Mesothelial cell of epicardium (in vitro differentiated cells): Measurements from ENCODE around the gene HMCN1. TPM values are rescaled to one million over a fixed set of nuclear protein-coding genes. Genes with fewer than 3 reads are reported as not detected.

Experiments
- DNase-seq, 2 experiments: peaks; one replicate each; pipeline ENCODE4 v3.0.0; 2021; ENCODE audit warnings: low spot score in 2 of 2; ENCODE audit not compliant: unreplicated experiment in 2 of 2
- H3K27ac Mint-ChIP-seq: 2 replicates; pipeline ENCODE4 v1.8.0; 2021; ENCODE audit warnings: mixed read lengths
- H3K27me3 Mint-ChIP-seq: 2 replicates; pipeline ENCODE4 v1.8.0; 2021; ENCODE audit warnings: low read depth, mixed read lengths
- H3K36me3 Mint-ChIP-seq: 2 replicates; pipeline ENCODE4 v1.8.0; 2021; ENCODE audit warnings: mixed read lengths
- H3K4me1 Mint-ChIP-seq: 2 replicates; pipeline ENCODE4 v1.8.0; 2021; ENCODE audit warnings: mixed read lengths
- H3K4me3 Mint-ChIP-seq: 2 replicates; pipeline ENCODE4 v1.8.0; 2021; ENCODE audit warnings: mild to moderate bottlenecking, moderate library complexity, mixed read lengths
- H3K9me3 Mint-ChIP-seq: 2 replicates; pipeline ENCODE4 v1.8.0; 2021; ENCODE audit warnings: mixed read lengths
- total RNA-seq: library from RNA; stranded (reverse); gene quantifications from 3 replicates; pipeline ENCODE4 v1.2.1, GENCODE V29; 2021
- TF ChIP-seq, protein P1 (sequence below): fragments of 200-600 bp; sonication (generic); IDR thresholded peaks from one replicate; pipeline ENCODE4 v1.5.0; 2021; ENCODE audit warnings: antibody characterized with exemption; ENCODE audit not compliant: unreplicated experiment

The HMCN1 gene
- total RNA-seq: 45.5 to 48.8 TPM (median 46.4 TPM) in 3 replicates

DNA sequence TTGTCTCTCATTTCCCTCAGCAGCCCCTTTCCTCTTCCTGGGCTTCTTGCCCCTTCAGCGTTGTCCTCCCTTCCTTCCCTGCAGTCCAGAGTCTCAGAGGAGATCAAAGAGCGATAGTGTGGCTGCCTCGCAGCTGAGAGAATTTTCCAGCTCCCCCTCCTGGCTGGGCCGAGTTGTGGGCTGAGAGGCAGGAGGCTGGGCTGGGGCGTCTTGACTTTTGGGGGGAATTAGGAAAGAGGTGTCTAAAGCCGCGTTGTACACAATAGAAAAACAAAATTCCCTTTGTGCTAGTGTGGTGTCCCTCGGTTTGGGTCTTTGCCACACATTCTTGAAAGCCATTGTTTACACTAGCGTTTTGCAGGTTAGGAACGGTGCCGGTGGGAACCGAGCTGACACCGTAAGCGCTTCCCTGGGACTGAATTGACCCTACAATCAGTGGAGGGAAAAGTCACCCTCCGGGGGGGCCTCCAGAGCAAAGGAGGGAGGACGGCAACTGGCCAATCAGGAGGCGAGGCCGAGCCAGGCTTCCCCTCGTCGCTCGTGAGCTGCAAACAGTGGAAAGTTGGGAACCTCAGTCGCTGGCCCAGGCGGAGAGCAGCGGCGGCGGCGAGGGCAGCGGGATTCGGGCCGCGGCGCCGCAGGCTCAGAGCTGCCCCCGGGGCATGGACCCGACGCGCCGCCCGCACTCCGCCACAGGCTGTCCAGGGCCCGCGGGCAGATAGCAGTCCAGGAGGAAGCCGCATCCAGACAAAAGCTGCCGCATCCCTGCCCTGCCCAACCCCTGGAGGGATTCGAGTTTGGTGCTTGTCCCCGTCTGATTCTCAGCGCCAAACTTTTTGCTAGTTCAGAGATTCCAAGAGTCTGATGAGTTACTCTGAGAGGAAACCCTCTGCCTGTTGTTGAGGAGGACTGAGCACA is at the start of gene HMCN1:
HMCN1 (plus strand) TSS at position 574 of the 918 bp plus-strand sequence. CDS start 389 bp downstream, outside the sequence.
- Mint-ChIP-seq H3K27ac (peak within 1 kb of the TSS; percentile 87), H3K27me3 (no peaks in the 10 kb centered on the region), H3K4me3 (peak within 1 kb of the TSS; percentile 78), H3K4me1 (peaks cover 31% of the 10 kb centered on the region), H3K36me3 (peaks cover 8% of the 10 kb centered on the region), H3K9me3 (peaks cover 21% of the 10 kb centered on the region)
- peak; percentile 34 to 62 for DNase-seq
- TF ChIP-seq, protein P1, sequence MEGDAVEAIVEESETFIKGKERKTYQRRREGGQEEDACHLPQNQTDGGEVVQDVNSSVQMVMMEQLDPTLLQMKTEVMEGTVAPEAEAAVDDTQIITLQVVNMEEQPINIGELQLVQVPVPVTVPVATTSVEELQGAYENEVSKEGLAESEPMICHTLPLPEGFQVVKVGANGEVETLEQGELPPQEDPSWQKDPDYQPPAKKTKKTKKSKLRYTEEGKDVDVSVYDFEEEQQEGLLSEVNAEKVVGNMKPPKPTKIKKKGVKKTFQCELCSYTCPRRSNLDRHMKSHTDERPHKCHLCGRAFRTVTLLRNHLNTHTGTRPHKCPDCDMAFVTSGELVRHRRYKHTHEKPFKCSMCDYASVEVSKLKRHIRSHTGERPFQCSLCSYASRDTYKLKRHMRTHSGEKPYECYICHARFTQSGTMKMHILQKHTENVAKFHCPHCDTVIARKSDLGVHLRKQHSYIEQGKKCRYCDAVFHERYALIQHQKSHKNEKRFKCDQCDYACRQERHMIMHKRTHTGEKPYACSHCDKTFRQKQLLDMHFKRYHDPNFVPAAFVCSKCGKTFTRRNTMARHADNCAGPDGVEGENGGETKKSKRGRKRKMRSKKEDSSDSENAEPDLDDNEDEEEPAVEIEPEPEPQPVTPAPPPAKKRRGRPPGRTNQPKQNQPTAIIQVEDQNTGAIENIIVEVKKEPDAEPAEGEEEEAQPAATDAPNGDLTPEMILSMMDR: no peak

DNA sequence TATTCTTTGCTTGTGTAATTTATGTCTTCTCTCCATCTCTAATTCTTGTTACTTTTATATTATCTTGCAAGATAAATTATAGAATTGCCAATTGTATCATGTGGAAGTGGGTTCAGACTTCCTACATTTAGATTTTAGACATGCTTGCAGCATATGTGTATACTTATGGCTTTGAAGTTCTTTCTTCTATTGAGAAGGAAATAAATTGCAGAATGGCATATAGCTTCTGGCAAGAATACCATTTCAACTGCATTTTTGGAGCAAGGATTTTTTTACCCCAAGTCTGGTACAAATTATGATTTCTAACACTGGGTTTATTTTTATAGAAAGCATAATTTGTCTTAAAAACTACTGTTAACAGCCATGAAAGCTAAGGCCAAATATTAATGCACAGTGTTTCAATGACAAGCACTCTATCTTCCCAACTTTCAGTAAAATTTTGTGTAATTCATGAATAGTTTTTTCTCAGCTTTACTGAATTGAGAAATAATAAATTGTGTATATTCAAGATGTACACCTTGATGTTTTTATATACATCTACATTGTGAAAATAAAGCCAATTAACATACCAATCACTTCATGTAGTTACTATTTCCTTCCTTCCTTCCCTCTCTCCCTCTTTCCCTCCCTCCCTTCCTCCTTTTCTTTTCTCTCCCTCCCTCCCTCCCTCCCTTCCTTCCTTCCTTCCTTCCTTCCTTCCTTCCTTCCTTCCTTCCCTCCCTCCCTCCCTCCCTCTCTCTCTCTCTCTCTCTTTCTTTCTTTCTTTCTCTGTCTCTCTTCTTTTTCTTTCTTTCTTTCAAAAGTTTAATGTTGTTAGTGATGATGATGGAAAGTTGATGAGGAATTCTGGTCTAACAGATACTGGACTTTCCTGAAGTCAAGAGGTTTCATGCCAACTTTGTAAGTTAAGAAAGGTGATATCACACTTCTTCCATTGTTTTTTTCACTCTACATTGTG is 47.1 kb upstream of the HMCN1 start:
- no peak overlapping the region for H3K4me3 Mint-ChIP-seq
- H3K36me3 Mint-ChIP-seq: no peaks in the 10 kb centered on the region
- H3K27me3 Mint-ChIP-seq: no peaks in the 10 kb centered on the region
- H3K9me3 Mint-ChIP-seq: no peaks in the 10 kb centered on the region
- TF ChIP-seq, protein P1: no peak
- H3K27ac Mint-ChIP-seq: no peak overlapping the region
- DNase-seq: no peak
- H3K4me1 Mint-ChIP-seq: peaks cover 10% of the 10 kb centered on the region

DNA sequence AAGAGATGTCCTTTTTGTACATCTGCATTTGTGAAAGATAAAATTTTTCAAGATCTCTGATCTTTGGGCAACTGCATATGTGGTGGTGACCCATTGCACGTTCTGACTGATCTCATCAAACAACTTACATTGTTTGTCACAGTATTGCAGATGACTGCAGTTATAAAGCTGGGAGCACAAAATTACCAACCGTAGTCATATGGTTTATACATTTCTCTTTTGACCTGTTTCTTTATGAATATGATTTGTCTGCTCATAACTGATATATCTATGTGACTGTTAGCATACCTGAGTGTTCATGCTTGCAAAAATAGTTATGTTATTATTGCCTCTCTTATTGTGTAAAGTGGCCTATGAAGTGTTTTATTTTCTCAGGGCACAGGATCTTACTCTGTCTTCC is 43.7 kb upstream of the HMCN1 start:
- Mint-ChIP-seq H3K36me3 (no peaks in the 10 kb centered on the region), H3K9me3 (no peaks in the 10 kb centered on the region), H3K27me3 (no peaks in the 10 kb centered on the region), H3K27ac (no peak overlapping the region), H3K4me3 (no peak overlapping the region), H3K4me1 (peaks cover 26% of the 10 kb centered on the region)
- TF ChIP-seq, protein P1: no peak
- no peak for DNase-seq

DNA sequence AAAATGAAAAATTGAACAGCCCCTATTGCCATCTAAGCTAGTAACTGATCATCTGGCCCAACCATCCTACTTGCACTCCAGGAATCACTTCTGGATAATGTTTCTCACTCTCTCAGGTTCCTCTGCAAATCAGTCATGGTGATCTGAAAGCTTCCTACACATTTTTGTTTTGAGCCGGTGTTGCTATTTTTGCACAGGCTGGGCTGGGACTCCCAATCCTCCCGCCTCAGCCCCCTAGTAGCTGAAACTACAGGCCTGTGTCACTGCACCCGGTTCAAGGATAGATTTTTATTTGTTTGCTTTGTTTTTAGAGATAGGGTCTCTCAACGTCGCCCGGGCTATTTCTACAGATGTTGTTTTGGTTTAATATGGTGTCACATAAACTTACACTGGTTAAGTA is 40.5 kb upstream of the HMCN1 start:
- DNase-seq: no peak
- peaks cover 4% of the 10 kb centered on the region for H3K9me3 Mint-ChIP-seq
- H3K4me3 Mint-ChIP-seq: no peak overlapping the region
- peaks cover 18% of the 10 kb centered on the region for H3K4me1 Mint-ChIP-seq
- no peaks in the 10 kb centered on the region for H3K27me3 Mint-ChIP-seq
- TF ChIP-seq, protein P1: no peak
- peak overlapping the region; percentile 80 for H3K27ac Mint-ChIP-seq
- no peaks in the 10 kb centered on the region for H3K36me3 Mint-ChIP-seq

DNA sequence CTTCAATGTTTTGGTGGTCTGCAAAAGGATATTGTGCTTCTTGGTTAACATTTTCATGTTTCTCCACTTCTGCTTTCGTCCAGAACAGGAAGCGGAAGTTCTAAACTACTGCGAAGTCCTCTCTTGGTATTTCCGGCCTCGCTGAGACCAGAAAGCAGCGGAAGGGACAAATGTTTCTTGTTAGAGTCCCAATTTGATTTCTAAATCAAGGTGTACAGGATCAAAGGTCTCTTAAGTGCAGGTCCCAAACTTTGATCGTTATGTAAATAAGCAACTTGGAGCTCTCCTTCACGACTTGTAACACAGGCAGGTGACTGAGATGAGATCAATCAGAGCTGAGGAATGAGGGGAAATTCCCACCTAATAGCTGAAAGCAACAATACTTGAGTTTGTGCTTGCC is 40.1 kb upstream of the HMCN1 start:
- Mint-ChIP-seq H3K9me3 (peaks cover 8% of the 10 kb centered on the region), H3K27ac (peak overlapping the region; percentile 80), H3K4me1 (peaks cover 18% of the 10 kb centered on the region), H3K4me3 (peak overlapping the region; percentile 6), H3K36me3 (no peaks in the 10 kb centered on the region), H3K27me3 (no peaks in the 10 kb centered on the region)
- no peak for DNase-seq
- TF ChIP-seq, protein P1: no peak
